Activated naive CD4-positive, alpha-beta T cell treated with anti-CD3 and anti-CD28 coated beads, Interleukin-2, amount 50 U/mL, for 16 hours (primary cell): ENCODE results near the gene SRSF6.
"Not testable (repeated sequence)": the region's sequence is repeated elsewhere in the genome, so short reads cannot be mapped to it uniquely, and the experiment has no call there.

ENCODE experiments used
- DNase-seq: peaks from one replicate; pipeline ENCODE4 v3.0.0-alpha.2; 2020

The SRSF6 gene

GRCh38 chr20:43490038-43490437 is 32.3 kb downstream of the SRSF6 start:
- no peak for DNase-seq

DNA sequence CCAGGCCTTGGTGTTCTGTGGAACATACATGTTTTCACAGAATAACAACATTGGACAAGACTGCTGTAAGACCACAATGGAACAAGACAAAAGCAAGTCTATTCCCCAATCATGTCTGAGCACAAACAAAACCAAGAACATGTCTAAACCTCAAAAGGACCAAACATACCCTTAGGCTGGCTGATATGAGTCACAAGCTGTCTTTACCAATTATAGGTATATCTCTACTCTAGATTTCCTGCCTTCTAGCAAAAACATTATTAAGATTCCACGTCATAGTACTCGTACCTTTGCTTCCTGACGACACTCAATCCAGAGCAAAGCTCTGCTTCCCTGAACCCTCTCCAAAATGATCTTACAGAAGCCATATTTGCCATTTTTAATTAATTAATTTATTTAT is 34.4 kb downstream of the SRSF6 start:
- DNase-seq, result no peak

DNA sequence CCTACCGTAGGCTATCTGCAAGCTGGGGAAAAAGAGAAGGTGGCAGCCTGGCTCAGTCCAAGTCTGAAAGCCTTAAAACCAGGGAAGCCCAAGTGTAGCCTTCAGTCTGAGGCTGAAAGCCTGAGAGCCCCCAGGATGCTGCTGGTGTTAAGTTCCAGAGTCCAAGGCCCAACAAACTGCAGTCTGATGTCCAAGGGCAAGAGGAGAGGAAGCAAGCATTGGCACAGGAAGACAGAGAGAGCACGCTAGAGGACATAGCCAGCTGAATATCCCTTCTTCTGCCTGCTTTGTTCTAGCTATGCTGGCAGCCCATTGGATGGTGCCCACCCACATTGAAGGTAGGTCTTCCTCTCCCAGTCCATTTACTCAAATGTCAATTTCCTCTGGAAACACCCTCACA is 37.7 kb downstream of the SRSF6 start:
- DNase-seq, result no peak

DNA sequence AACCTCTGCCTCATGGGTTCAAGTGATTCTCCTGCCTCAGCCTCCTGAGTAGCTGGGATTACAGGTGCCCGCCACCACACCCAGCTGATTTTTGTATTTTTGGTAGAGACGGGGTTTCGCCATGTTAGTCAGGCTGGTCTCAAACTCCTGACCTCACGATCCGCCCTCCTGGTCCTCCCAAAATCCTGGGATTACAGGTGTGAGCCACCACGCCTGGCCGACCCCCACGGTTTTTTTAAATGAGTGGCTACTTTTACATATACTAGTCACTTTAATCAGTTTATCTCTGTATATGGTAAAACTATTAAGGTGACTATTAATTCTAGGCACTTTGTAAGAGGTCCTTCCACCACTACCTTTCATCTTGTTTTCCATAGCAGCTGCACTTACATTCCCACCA is 44.3 kb downstream of the SRSF6 start:
- DNase-seq, result not testable (repeated sequence)

- DNase-seq, result no peak
Measured at GRCh38 chr20:43506238-43506637, 48.5 kb downstream of the SRSF6 start.

DNA sequence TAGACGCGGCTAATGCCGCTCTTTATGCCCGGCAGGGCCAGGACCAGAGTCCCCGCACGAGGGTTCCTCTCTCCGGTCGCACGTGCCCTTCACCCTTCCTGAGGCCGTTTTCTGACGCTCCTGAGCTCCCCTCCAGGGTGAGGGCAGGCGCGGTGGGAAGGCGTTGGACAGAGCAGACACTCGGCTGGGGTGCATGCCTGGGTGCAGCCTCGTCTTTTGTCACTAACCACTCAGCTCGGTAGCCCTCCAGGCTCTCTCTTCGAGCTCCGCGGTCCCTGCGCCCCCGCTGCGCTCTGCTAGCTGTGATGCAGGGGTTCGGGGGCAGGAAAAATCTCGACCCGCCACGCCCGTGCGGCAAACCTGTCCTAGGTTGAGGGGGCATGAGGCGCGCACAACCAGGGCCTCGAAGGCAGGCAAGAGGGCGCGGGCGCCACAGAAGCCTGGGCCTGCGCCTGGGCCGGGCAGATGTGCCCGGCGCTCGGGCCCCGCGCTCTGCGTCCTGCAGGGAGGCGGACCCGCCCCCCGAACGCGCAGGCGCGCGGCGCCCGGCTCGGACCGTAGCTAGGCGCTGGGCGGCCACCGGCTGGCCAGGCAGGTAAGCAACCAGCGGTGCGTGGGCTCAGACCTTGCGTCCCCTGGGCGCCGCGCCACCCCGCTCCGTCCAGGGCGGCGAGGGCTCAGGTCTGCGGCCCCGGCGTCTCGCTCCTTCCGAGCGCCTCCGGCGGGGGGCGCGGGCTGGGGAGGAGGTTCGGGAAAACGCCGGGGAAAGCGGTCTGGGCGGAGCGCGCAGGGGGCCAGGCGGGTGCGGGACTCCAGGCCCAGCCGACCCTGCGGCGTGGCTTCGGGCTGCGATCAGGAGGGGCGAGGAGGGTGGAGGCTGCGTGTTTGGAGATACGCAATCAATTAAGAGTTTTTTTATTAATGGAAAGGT is 49.7 kb downstream of the SRSF6 start, which contains the start of gene L3MBTL1:
Gene L3MBTL1 (plus strand): TSS at position 548 of the 931 bp plus-strand sequence. CDS start 5,807 bp downstream, outside the sequence.
- peak; percentile 13 for DNase-seq

DNA sequence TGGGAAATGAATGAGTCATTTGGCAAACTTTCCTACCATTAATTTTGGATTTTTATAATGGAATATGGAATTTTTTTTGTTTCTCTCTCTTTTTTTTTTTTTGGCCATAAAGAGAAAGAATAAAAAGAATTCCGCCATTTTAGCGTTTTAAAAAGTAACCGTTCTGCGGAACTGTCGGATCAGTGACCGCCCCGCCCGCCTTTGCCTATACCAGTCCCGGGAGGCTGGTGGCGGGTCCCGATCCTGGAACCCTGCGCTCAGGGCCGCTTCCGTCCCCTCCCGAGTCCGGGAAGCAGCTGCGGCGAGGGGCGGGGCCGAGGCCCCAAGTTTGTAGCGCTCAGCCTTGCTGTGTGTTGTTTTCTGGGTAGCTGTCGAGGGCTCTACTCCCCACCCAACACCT is 50.4 kb downstream of the SRSF6 start:
- DNase-seq, result peak; percentile 14

DNA sequence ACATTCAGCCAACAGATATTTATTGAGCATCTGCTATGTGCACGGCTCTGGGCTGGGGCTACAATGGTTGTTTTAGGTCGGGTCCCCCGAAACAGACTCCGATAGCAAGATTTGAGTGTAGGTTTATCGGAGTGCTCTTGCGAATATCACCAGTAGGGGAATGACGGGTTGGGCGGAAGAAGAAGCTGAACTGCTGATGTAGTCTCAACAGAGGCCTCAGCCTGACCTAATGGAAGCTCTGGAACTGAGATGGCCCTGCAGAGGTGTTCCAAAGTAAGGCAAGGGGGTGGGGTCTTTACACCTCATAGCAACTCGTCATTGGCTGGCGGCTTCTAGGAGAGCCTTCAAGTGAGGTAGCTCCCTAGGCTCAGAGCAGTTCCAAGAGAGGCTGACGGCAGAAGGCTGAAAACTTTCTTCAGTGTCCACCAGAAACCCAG is 50.9 kb downstream of the SRSF6 start:
- no peak for DNase-seq

DNA sequence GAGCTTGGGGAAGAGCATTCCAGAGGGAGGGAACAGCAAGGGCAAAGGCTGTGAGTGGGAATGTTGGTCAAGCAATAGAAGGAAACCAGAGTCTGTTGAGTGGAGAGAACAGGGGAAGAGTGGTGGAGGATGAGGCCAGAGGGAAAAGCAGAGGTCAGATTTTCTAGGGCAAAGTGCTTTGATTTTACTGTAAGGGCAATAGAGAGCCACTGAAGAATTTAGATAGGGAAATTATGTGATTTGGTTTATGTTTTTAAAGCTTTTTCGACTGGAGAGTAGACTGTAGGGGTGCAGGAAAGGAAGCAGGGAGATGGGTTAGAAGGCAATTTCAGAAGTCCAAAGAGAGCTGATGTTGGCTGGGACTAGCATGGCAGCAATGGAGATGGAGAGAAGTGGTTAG is 54.2 kb downstream of the SRSF6 start:
- no peak for DNase-seq

- no peak for DNase-seq
Measured at GRCh38 chr20:43513372-43513930, 55.8 kb downstream of the SRSF6 start.
